Mesendoderm (in vitro differentiated cells): ENCODE results near the gene SDK1.

Experiments
- DNase-seq: peaks from one replicate; pipeline ENCODE4 v3.0.0; 2013
- H2AK5ac ChIP-seq: 2 replicates; pipeline ENCODE4 v1.6.1; 2013; ENCODE audit warnings: low read length, inconsistent platforms
- H2BK120ac ChIP-seq: 2 replicates; pipeline ENCODE4 v1.6.1; 2013; ENCODE audit warnings: low read depth, mild to moderate bottlenecking, low read length, moderate library complexity, mixed read lengths
- H2BK15ac ChIP-seq: replicated peaks from 2 replicates; pipeline ENCODE4 v1.6.1; 2013; ENCODE audit warnings: low read depth, mild to moderate bottlenecking, moderate library complexity
- H2BK5ac ChIP-seq: 2 replicates; pipeline ENCODE4 v1.6.1; 2013; ENCODE audit warnings: low read length, inconsistent platforms
- H3K18ac ChIP-seq: 2 replicates; pipeline ENCODE4 v1.6.1; 2013; ENCODE audit warnings: mild to moderate bottlenecking, low read length, mixed read lengths
- H3K23ac ChIP-seq: one replicate; pipeline ENCODE4 v1.6.1; 2013; ENCODE audit warnings: low read length
- H3K27ac ChIP-seq: 2 replicates; pipeline ENCODE4 v1.5.1; 2013; ENCODE audit warnings: low read depth, mild to moderate bottlenecking, inconsistent platforms, low read length, moderate library complexity
- H3K27me3 ChIP-seq: 2 replicates; pipeline ENCODE4 v1.6.1; 2013; ENCODE audit warnings: low read length, control low read depth, mild to moderate bottlenecking, inconsistent platforms; ENCODE audit not compliant: insufficient read depth, poor library complexity
- H3K36me3 ChIP-seq: 2 replicates; pipeline ENCODE4 v1.6.1; 2013; ENCODE audit warnings: low read length, inconsistent platforms; ENCODE audit not compliant: control insufficient read depth, insufficient read depth
- H3K4ac ChIP-seq: one replicate; pipeline ENCODE4 v1.6.1; 2013; ENCODE audit warnings: low read depth, mild to moderate bottlenecking, low read length, moderate library complexity
- H3K4me1 ChIP-seq: 2 replicates; pipeline ENCODE4 v1.6.1; 2013; ENCODE audit warnings: low read depth, low read length, inconsistent platforms; ENCODE audit not compliant: control insufficient read depth
- H3K4me2 ChIP-seq: 2 replicates; pipeline ENCODE4 v1.6.1; 2013; ENCODE audit warnings: low read length
- H3K4me3 ChIP-seq: 2 replicates; pipeline ENCODE4 v1.5.1; 2013; ENCODE audit warnings: mild to moderate bottlenecking, low read length
- H3K56ac ChIP-seq: one replicate; pipeline ENCODE4 v1.6.1; 2013; ENCODE audit warnings: low read length
- H3K79me1 ChIP-seq: 2 replicates; pipeline ENCODE4 v1.6.1; 2013; ENCODE audit warnings: low read length, inconsistent platforms
- H3K79me2 ChIP-seq: 2 replicates; pipeline ENCODE4 v1.6.1; 2013; ENCODE audit warnings: mild to moderate bottlenecking, low read length; ENCODE audit not compliant: control insufficient read depth, insufficient read depth
- H3K9ac ChIP-seq: 2 replicates; pipeline ENCODE4 v1.6.1; 2013; ENCODE audit warnings: low read length, inconsistent platforms
- H4K5ac ChIP-seq: one replicate; pipeline ENCODE4 v1.6.1; 2013; ENCODE audit warnings: low read length
- H4K8ac ChIP-seq: one replicate; pipeline ENCODE4 v1.6.1; 2013; ENCODE audit warnings: low read depth, mild to moderate bottlenecking, control low read depth, low read length, moderate library complexity
- WGBS: extraction: QIAGEN DNeasy Blood & Tissue Kit; methylation state at CpG from one replicate; pipeline ENCODE4 v1.1.7; 2013; ENCODE audit warnings: low lambda C conversion rate, missing lambda C conversion rate; ENCODE audit not compliant: insufficient coverage; ENCODE audit errors: extremely low coverage; 5-methylcytosine and 5-hydroxymethylcytosine counted together

Gene SDK1

GRCh38 chr7:4208586-4208985 lies 907.5 kb downstream of the SDK1 start:
- H3K27me3 ChIP-seq: no peaks in the 10 kb centered on the region
- H3K79me2 ChIP-seq: no peaks in the 10 kb centered on the region
- H2BK120ac ChIP-seq: no peak overlapping the region
- no peak overlapping the region for H4K5ac ChIP-seq
- no peak overlapping the region for H3K56ac ChIP-seq
- H3K4me2 ChIP-seq: no peak overlapping the region
- H3K36me3 ChIP-seq: no peaks in the 10 kb centered on the region
- no peak overlapping the region for H2BK5ac ChIP-seq
- H3K18ac ChIP-seq: no peak overlapping the region
- H3K4me3 ChIP-seq: no peak overlapping the region
- no peak overlapping the region for H3K27ac ChIP-seq
- H3K4ac ChIP-seq: no peak overlapping the region
- H3K23ac ChIP-seq: no peak overlapping the region
- DNase-seq: no peak
- WGBS: no CpG with 5 or more reads among the region's 13 CpGs
- H2AK5ac ChIP-seq: no peak overlapping the region
- no peak overlapping the region for H3K9ac ChIP-seq
- no peak overlapping the region for H2BK15ac ChIP-seq
- no peaks in the 10 kb centered on the region for H3K79me1 ChIP-seq
- H4K8ac ChIP-seq: no peak overlapping the region
- H3K4me1 ChIP-seq: no peaks in the 10 kb centered on the region

- Histone ChIP-seq H3K9ac (no peak overlapping the region), H2BK120ac (no peak overlapping the region), H3K23ac (no peak overlapping the region), H3K4me1 (no peaks in the 10 kb centered on the region), H3K4ac (no peak overlapping the region), H2BK5ac (no peak overlapping the region), H3K27ac (no peak overlapping the region), H3K4me2 (no peak overlapping the region), H3K79me2 (no peaks in the 10 kb centered on the region), H4K5ac (no peak overlapping the region), H3K4me3 (no peak overlapping the region), H3K79me1 (no peaks in the 10 kb centered on the region), H4K8ac (no peak overlapping the region), H2BK15ac (no peak overlapping the region), H3K56ac (no peak overlapping the region), H2AK5ac (no peak overlapping the region), H3K18ac (no peak overlapping the region), H3K27me3 (no peaks in the 10 kb centered on the region), H3K36me3 (no peaks in the 10 kb centered on the region)
- no CpG with 5 or more reads among the region's 10 CpGs for WGBS
- no peak for DNase-seq
Measured at GRCh38 chr7:4209126-4209525, 908.1 kb downstream of the SDK1 start.

- Histone ChIP-seq H4K8ac (no peak overlapping the region), H2AK5ac (no peak overlapping the region), H3K36me3 (no peaks in the 10 kb centered on the region), H3K4me1 (no peaks in the 10 kb centered on the region), H3K79me2 (no peaks in the 10 kb centered on the region), H3K18ac (no peak overlapping the region), H2BK5ac (no peak overlapping the region), H3K27me3 (no peaks in the 10 kb centered on the region), H3K9ac (no peak overlapping the region), H3K27ac (no peak overlapping the region), H3K23ac (no peak overlapping the region), H4K5ac (no peak overlapping the region), H3K4me2 (no peak overlapping the region), H3K56ac (no peak overlapping the region), H2BK15ac (no peak overlapping the region), H2BK120ac (no peak overlapping the region), H3K4ac (no peak overlapping the region), H3K4me3 (no peak overlapping the region), H3K79me1 (no peaks in the 10 kb centered on the region)
- no peak for DNase-seq
- WGBS: no CpG with 5 or more reads among the region's 20 CpGs
Measured at GRCh38 chr7:4209966-4210365, 908.9 kb downstream of the SDK1 start.

- no peaks in the 10 kb centered on the region for H3K79me2 ChIP-seq
Measured at GRCh38 chr7:4210821-4211220, 909.8 kb downstream of the SDK1 start.

GRCh38 chr7:4211261-4211660 lies 910.2 kb downstream of the SDK1 start:
- Histone ChIP-seq H3K27ac (no peak overlapping the region), H3K4me3 (no peak overlapping the region), H4K5ac (no peak overlapping the region), H3K4ac (no peak overlapping the region), H3K9ac (no peak overlapping the region), H2BK15ac (no peak overlapping the region), H2BK120ac (no peak overlapping the region), H3K79me1 (no peaks in the 10 kb centered on the region), H4K8ac (no peak overlapping the region), H3K23ac (no peak overlapping the region), H3K18ac (no peak overlapping the region), H3K36me3 (no peaks in the 10 kb centered on the region), H3K4me2 (no peak overlapping the region), H3K4me1 (no peaks in the 10 kb centered on the region), H2BK5ac (no peak overlapping the region), H2AK5ac (no peak overlapping the region), H3K79me2 (no peaks in the 10 kb centered on the region), H3K27me3 (no peaks in the 10 kb centered on the region), H3K56ac (no peak overlapping the region)
- WGBS: no CpG with 5 or more reads among the region's 11 CpGs
- no peak for DNase-seq

More at GRCh38 chr7:4210821-4211220, 909.8 kb downstream of the SDK1 start:
- no CpG with 5 or more reads among the region's 13 CpGs for WGBS
- H3K36me3 ChIP-seq: no peaks in the 10 kb centered on the region
- H3K27me3 ChIP-seq: no peaks in the 10 kb centered on the region
- H4K8ac ChIP-seq: no peak overlapping the region
- H3K4me3 ChIP-seq: no peak overlapping the region
- no peak overlapping the region for H3K27ac ChIP-seq
- no peaks in the 10 kb centered on the region for H3K79me1 ChIP-seq
- H4K5ac ChIP-seq: no peak overlapping the region
- H3K18ac ChIP-seq: no peak overlapping the region
- no peak overlapping the region for H2BK5ac ChIP-seq
- no peak overlapping the region for H3K4me2 ChIP-seq
- no peak overlapping the region for H2AK5ac ChIP-seq
- no peak overlapping the region for H3K9ac ChIP-seq
- H3K23ac ChIP-seq: no peak overlapping the region
- H2BK15ac ChIP-seq: no peak overlapping the region
- no peak overlapping the region for H3K4ac ChIP-seq
- no peak for DNase-seq
- H3K4me1 ChIP-seq: no peaks in the 10 kb centered on the region
- H3K56ac ChIP-seq: no peak overlapping the region
- no peak overlapping the region for H2BK120ac ChIP-seq

GRCh38 chr7:4212376-4212775 lies 911.3 kb downstream of the SDK1 start:
- H3K23ac ChIP-seq: no peak overlapping the region
- H2BK120ac ChIP-seq: no peak overlapping the region
- no peak overlapping the region for H2BK15ac ChIP-seq
- H3K79me1 ChIP-seq: no peaks in the 10 kb centered on the region
- no peak overlapping the region for H3K9ac ChIP-seq
- no peak overlapping the region for H4K8ac ChIP-seq
- H3K4me3 ChIP-seq: no peak overlapping the region
- WGBS: no CpG with 5 or more reads among the region's 12 CpGs
- no peaks in the 10 kb centered on the region for H3K36me3 ChIP-seq
- H4K5ac ChIP-seq: no peak overlapping the region
- H3K27me3 ChIP-seq: no peaks in the 10 kb centered on the region
- no peak for DNase-seq
- no peak overlapping the region for H3K56ac ChIP-seq
- no peak overlapping the region for H2BK5ac ChIP-seq
- H3K18ac ChIP-seq: no peak overlapping the region
- no peaks in the 10 kb centered on the region for H3K79me2 ChIP-seq
- no peak overlapping the region for H2AK5ac ChIP-seq
- H3K27ac ChIP-seq: no peak overlapping the region
- no peak overlapping the region for H3K4me2 ChIP-seq
- H3K4me1 ChIP-seq: no peaks in the 10 kb centered on the region
- no peak overlapping the region for H3K4ac ChIP-seq
